NCI-H128 (cell line): ENCODE measurements around the gene LRP8.

Source experiments
- DNase-seq: peaks from one replicate; lab custom pipeline; 2025; ENCODE audit not compliant: unreplicated experiment; lab: John Stamatoyannopoulos, UW

The LRP8 gene

GRCh38 chr1:53359934-53360276 lies 32.0 kb upstream of the LRP8 start:
- DNase-seq = no peak

GRCh38 chr1:53359225-53359933 lies 31.5 kb upstream of the LRP8 start:
- DNase-seq = no peak

- no peak for DNase-seq
Measured at GRCh38 chr1:53356637-53357036, 28.8 kb upstream of the LRP8 start.

- DNase-seq = no peak
Measured at GRCh38 chr1:53354119-53354518, 26.2 kb upstream of the LRP8 start.

GRCh38 chr1:53352561-53352960 lies 24.7 kb upstream of the LRP8 start:
- no peak for DNase-seq

- no peak for DNase-seq
Measured at GRCh38 chr1:53350853-53351767, 23.2 kb upstream of the LRP8 start.

- DNase-seq = no peak
Measured at GRCh38 chr1:53349968-53350852, 22.3 kb upstream of the LRP8 start.

- DNase-seq = no peak
Measured at GRCh38 chr1:53349369-53349835, 21.5 kb upstream of the LRP8 start.

- no peak for DNase-seq
Measured at GRCh38 chr1:53348486-53349368, 20.9 kb upstream of the LRP8 start.

GRCh38 chr1:53346814-53347176 lies 18.9 kb upstream of the LRP8 start:
- DNase-seq = no peak

- no peak for DNase-seq
Measured at GRCh38 chr1:53345996-53346813, 18.3 kb upstream of the LRP8 start.

GRCh38 chr1:53344921-53345838 lies 17.3 kb upstream of the LRP8 start:
- DNase-seq = no peak

- no peak for DNase-seq
Measured at GRCh38 chr1:53343831-53344668, 16.2 kb upstream of the LRP8 start.

GRCh38 chr1:53342735-53343470 lies 15.0 kb upstream of the LRP8 start:
- no peak for DNase-seq

GRCh38 chr1:53341961-53342707 lies 14.3 kb upstream of the LRP8 start:
- DNase-seq = no peak

GRCh38 chr1:53341521-53341895 lies 13.6 kb upstream of the LRP8 start:
- no peak for DNase-seq
